Epithelial cell of esophagus (primary cell): ENCODE measurements around the gene RNF220.
A peak's percentile ranks its signal among the peaks of the same experiment; 100 is the strongest.
"Not testable (repeated sequence)": the region's sequence is repeated elsewhere in the genome, so short reads cannot be mapped to it uniquely, and the experiment has no call there.

Experiments used
- DNase-seq: peaks from one replicate; pipeline ENCODE4 v3.0.0; 2010; ENCODE audit warnings: low read depth
- H3K4me3 ChIP-seq: 2 replicates; pipeline ENCODE4 v1.5.1; 2011; ENCODE audit warnings: mild to moderate bottlenecking, low read length, control low read depth
- CTCF ChIP-seq: IDR thresholded peaks from 2 replicates; pipeline ENCODE4 v1.5.1; 2011; ENCODE audit warnings: low read depth, mild to moderate bottlenecking, low read length, control low read depth, inconsistent platforms; ENCODE audit not compliant: insufficient read depth; ENCODE audit errors: missing control alignments

The RNF220 gene

GRCh38 chr1:44553127-44553758, 148.2 kb downstream of the RNF220 start:
- no peak for TF ChIP-seq CTCF
- no peak overlapping the region for H3K4me3 ChIP-seq
- DNase-seq: no peak

GRCh38 chr1:44553771-44554170, 148.7 kb downstream of the RNF220 start:
- H3K4me3 ChIP-seq: no peak overlapping the region
- TF ChIP-seq CTCF: no peak
- peak; percentile 87 for DNase-seq

- no peak overlapping the region for H3K4me3 ChIP-seq
- no peak for TF ChIP-seq CTCF
- peak; percentile 85 for DNase-seq
These were observed 149.7 kb downstream of the RNF220 start for GRCh38 chr1:44554706-44555105.

GRCh38 chr1:44557778-44558177, 152.7 kb downstream of the RNF220 start:
- TF ChIP-seq CTCF: no peak
- no peak overlapping the region for H3K4me3 ChIP-seq
- peak; percentile 66 for DNase-seq

- no peak for DNase-seq
- no peak for TF ChIP-seq CTCF
- no peak overlapping the region for H3K4me3 ChIP-seq
These were observed 153.8 kb downstream of the RNF220 start for GRCh38 chr1:44558883-44559282.

GRCh38 chr1:44559330-44559729, 154.3 kb downstream of the RNF220 start:
- H3K4me3 ChIP-seq: no peak overlapping the region
- TF ChIP-seq CTCF: no peak
- DNase-seq: no peak

- TF ChIP-seq CTCF: no peak
- DNase-seq: no peak
- H3K4me3 ChIP-seq: no peak overlapping the region
These were observed 154.9 kb downstream of the RNF220 start for GRCh38 chr1:44559913-44560312.

GRCh38 chr1:44560696-44561095, 155.6 kb downstream of the RNF220 start:
- peak; percentile 36 for DNase-seq
- not testable (repeated sequence) for H3K4me3 ChIP-seq
